VCaP (cell line): ENCODE results near the gene KCNIP3.
"Not testable (repeated sequence)": the region's sequence is repeated elsewhere in the genome, so short reads cannot be mapped to it uniquely, and the experiment has no call there.

Experiments used
- H3K27ac ChIP-seq: fragments of 450-650 bp; 2 replicates; pipeline ENCODE4 v1.5.1; 2017
- CTCF ChIP-seq: fragments of 450-650 bp; conservative IDR thresholded peaks from 2 replicates; pipeline ENCODE4 v1.5.1; 2017; ENCODE audit warnings: mild to moderate bottlenecking, moderate library complexity

Gene KCNIP3

GRCh38 chr2:95353055-95353575, 56.0 kb downstream of the KCNIP3 start:
- H3K27ac ChIP-seq: no peak overlapping the region
- no peak for TF ChIP-seq CTCF

DNA sequence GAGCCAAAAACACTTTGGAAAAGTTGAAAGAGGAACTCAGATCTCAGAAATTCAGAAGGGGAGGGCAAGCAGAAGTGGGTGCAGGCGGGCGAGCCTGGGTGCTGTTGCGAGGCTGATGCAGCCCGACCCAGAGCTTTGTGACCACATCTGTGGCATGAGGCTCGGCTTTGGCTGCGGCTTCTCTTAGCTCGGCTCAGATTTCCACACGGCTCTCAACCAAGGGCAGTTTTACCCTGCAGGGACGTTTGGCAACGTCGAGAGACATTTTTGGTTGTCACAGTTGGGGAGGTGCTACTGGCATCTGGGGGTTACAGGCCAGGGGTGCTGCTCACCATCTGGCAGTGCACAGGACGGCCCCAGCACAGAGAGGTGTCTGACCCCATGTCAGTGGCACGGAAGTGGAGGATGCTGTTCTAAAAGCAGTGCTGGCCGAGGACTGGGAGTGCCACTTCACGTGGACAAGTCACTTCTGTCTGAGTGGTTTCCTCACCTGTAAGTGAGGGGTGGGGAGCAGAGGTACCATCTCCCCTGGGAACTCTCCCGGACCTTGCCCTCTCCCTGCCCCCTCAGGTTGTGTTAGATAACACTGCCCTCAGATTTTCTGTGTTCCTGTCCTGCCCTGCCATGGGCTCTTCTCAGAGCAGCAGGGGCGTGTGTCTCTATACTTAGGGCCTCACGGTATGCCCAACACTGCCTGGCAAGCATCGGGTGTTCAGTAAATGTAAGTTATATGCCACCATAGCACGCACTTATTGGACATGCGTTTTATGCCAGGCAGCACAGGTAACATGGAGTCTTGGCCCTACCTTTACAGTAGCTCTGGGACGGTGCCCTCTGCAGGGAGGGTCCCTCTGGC, 56.7 kb downstream of the KCNIP3 start:
- no peak overlapping the region for H3K27ac ChIP-seq
- TF ChIP-seq CTCF: no peak

- TF ChIP-seq CTCF: no peak
- H3K27ac ChIP-seq: no peak overlapping the region
These were observed 57.3 kb downstream of the KCNIP3 start for GRCh38 chr2:95354469-95354901.

- H3K27ac ChIP-seq: no peak overlapping the region
- no peak for TF ChIP-seq CTCF
These were observed 57.8 kb downstream of the KCNIP3 start for GRCh38 chr2:95354925-95355324.

DNA sequence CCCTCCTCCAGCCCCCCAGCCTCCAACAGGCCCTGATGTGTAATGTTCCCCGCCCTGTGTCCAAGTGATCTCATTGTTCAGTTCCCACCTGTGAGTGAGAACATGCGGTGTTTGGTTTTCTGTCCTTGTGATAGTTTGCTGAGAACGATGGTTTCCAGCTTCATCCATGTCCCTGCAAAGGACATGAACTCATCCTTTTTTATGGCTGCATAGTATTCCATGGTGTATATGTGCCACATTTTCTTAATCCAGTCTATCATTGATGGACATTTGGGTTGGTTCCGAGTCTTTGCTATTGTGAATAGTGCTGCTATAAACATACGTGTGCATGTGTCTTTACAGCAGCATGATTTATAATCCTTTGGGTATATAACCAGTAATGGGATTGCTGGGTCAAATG, 58.3 kb downstream of the KCNIP3 start:
- H3K27ac ChIP-seq: not testable (repeated sequence)

GRCh38 chr2:95356821-95357700, 59.9 kb downstream of the KCNIP3 start:
- no peak overlapping the region for H3K27ac ChIP-seq
- TF ChIP-seq CTCF: no peak

DNA sequence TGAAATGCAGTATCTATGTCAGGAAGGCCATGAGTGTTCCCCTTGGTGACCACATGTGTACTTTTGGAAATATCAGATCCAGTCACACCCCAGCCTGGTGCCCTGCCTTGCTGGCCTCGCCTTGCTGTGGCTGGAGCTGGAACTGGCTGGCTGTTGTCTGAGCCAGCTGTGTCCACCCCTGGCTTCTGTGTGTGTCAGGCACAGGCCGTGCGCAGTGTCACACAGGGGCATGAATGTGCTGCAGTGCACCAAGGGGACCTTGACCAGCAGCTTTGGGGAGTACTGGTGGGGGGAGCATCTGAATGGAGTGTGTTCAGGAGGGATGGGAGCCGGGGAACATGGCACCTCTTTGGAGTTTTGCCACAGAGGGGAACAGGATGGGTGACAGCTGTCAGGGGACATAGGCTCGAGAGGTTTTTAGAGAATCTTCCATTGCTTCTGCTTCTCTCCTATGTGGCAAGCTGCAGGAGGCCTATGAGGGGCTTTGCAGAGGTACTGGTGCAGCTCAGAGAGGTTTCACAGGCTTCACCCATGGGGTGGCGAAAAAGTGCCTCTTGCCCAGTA, 60.7 kb downstream of the KCNIP3 start:
- no peak overlapping the region for H3K27ac ChIP-seq
- no peak for TF ChIP-seq CTCF
